BLaER1 (cell line): Measurements from ENCODE around the gene ATP9B.
A peak's percentile ranks its signal among the peaks of the same experiment; 100 is the strongest.
"Not testable (repeated sequence)": the region's sequence is repeated elsewhere in the genome, so short reads cannot be mapped to it uniquely, and the experiment has no call there.

Experiments
- H3K27ac ChIP-seq: shearing (Covaris generic); formaldehyde crosslinking; 2 replicates; pipeline ENCODE4 v1.8.1; 2022
- H3K27me3 ChIP-seq: shearing (Covaris generic); formaldehyde crosslinking; 2 replicates; pipeline ENCODE4 v1.8.1; 2022
- H3K36me3 ChIP-seq: shearing (Covaris generic); formaldehyde crosslinking; 2 replicates; pipeline ENCODE4 v1.8.1; 2022
- H3K4me1 ChIP-seq: shearing (Covaris generic); formaldehyde crosslinking; 2 replicates; pipeline ENCODE4 v1.8.1; 2022
- H3K4me2 ChIP-seq: shearing (Covaris generic); formaldehyde crosslinking; 2 replicates; pipeline ENCODE4 v1.8.1; 2022
- H3K4me3 ChIP-seq: shearing (Covaris generic); formaldehyde crosslinking; 2 replicates; pipeline ENCODE4 v1.8.1; 2022
- H3K9ac ChIP-seq: shearing (Covaris generic); formaldehyde crosslinking; 2 replicates; pipeline ENCODE4 v1.8.1; 2022
- H3K9me3 ChIP-seq: shearing (Covaris generic); formaldehyde crosslinking; 2 replicates; pipeline ENCODE4 v1.8.1; 2022
- H4K20me1 ChIP-seq: shearing (Covaris generic); formaldehyde crosslinking; 2 replicates; pipeline ENCODE4 v1.8.1; 2022
- Cebpa-rat ChIP-seq: shearing (Covaris generic); IDR thresholded peaks from 2 replicates; pipeline ENCODE4 v1.8.1; 2022

The ATP9B gene

GRCh38 chr18:79069717-79070151, 540 bp downstream of the ATP9B start:
- peak overlapping the region; percentile 90 for H3K4me3 ChIP-seq

GRCh38 chr18:79070486-79070885, 1.3 kb downstream of the ATP9B start:
- Histone ChIP-seq H3K9ac (peak overlapping the region; percentile 97), H3K9me3 (peaks cover 55% of the 10 kb centered on the region), H3K4me1 (peaks cover 23% of the 10 kb centered on the region), H3K27me3 (no peaks in the 10 kb centered on the region), H3K4me2 (peak overlapping the region; percentile 84), H3K36me3 (peaks cover 17% of the 10 kb centered on the region), H3K4me3 (peak overlapping the region; percentile 90), H3K27ac (no peak overlapping the region), H4K20me1 (peaks cover 16% of the 10 kb centered on the region; the same call in 1 of the 2 replicates)
- TF ChIP-seq Cebpa-rat: no peak

More at GRCh38 chr18:79069717-79070151, 540 bp downstream of the ATP9B start:
- Histone ChIP-seq H3K27me3 (no peaks in the 10 kb centered on the region), H4K20me1 (peaks cover 8% of the 10 kb centered on the region; the same call in 1 of the 2 replicates), H3K9ac (peak overlapping the region; percentile 97), H3K4me2 (peak overlapping the region; percentile 84), H3K4me1 (peaks cover 23% of the 10 kb centered on the region), H3K9me3 (peaks cover 55% of the 10 kb centered on the region), H3K36me3 (peaks cover 17% of the 10 kb centered on the region), H3K27ac (peak overlapping the region; percentile 95)
- no peak for TF ChIP-seq Cebpa-rat

- no peak overlapping the region for H3K9ac ChIP-seq
- no peak overlapping the region for H3K4me3 ChIP-seq
- no peak for TF ChIP-seq Cebpa-rat
Observed at GRCh38 chr18:79071037-79071436, 1.8 kb downstream of the ATP9B start.

GRCh38 chr18:79071503-79072210, 2.5 kb downstream of the ATP9B start:
- peaks cover 43% of the 10 kb centered on the region for H3K9me3 ChIP-seq
- no peaks in the 10 kb centered on the region for H3K27me3 ChIP-seq
- H3K36me3 ChIP-seq: peaks cover 17% of the 10 kb centered on the region
- no peak for TF ChIP-seq Cebpa-rat
- no peak overlapping the region for H3K27ac ChIP-seq
- peak overlapping the region; percentile 84 for H3K4me2 ChIP-seq
- H4K20me1 ChIP-seq: peaks cover 22% of the 10 kb centered on the region; the same call in 1 of the 2 replicates
- H3K4me1 ChIP-seq: peaks cover 23% of the 10 kb centered on the region
- no peak overlapping the region for H3K4me3 ChIP-seq
- no peak overlapping the region for H3K9ac ChIP-seq

More at GRCh38 chr18:79071037-79071436, 1.8 kb downstream of the ATP9B start:
- H3K36me3 ChIP-seq: peaks cover 17% of the 10 kb centered on the region
- peaks cover 49% of the 10 kb centered on the region for H3K9me3 ChIP-seq
- peaks cover 23% of the 10 kb centered on the region for H3K4me1 ChIP-seq
- H3K27ac ChIP-seq: no peak overlapping the region
- peaks cover 21% of the 10 kb centered on the region; the same call in 1 of the 2 replicates for H4K20me1 ChIP-seq
- peak overlapping the region; percentile 84 for H3K4me2 ChIP-seq
- no peaks in the 10 kb centered on the region for H3K27me3 ChIP-seq

- H3K4me3 ChIP-seq, H3K27ac ChIP-seq, H3K27me3 ChIP-seq, H3K9ac ChIP-seq, H3K4me2 ChIP-seq: not testable (repeated sequence)
- Histone ChIP-seq H3K36me3 (peaks cover 17% of the 10 kb centered on the region), H3K4me1 (peaks cover 23% of the 10 kb centered on the region), H3K9me3 (peaks cover 33% of the 10 kb centered on the region), H4K20me1 (peaks cover 27% of the 10 kb centered on the region; the same call in 1 of the 2 replicates)
Observed at GRCh38 chr18:79072655-79073054, 3.5 kb downstream of the ATP9B start.

GRCh38 chr18:79077181-79077580, 8.0 kb downstream of the ATP9B start:
- peaks cover 38% of the 10 kb centered on the region for H3K36me3 ChIP-seq
- no peak for TF ChIP-seq Cebpa-rat
- H3K4me2 ChIP-seq: no peak overlapping the region
- no peaks in the 10 kb centered on the region for H3K27me3 ChIP-seq
- H3K4me1 ChIP-seq: 0 out of 2 replicates have a peak, but pooled peaks cover 7% of the 10 kb centered on the region
- H3K27ac ChIP-seq: no peak overlapping the region
- no peak overlapping the region for H3K4me3 ChIP-seq
- peaks cover 27% of the 10 kb centered on the region; the same call in 1 of the 2 replicates for H4K20me1 ChIP-seq
- peaks cover 57% of the 10 kb centered on the region for H3K9me3 ChIP-seq
- no peak overlapping the region for H3K9ac ChIP-seq

GRCh38 chr18:79078791-79079190, 9.6 kb downstream of the ATP9B start:
- not testable (repeated sequence) for H3K4me3 ChIP-seq, H3K9ac ChIP-seq, H3K4me2 ChIP-seq, H3K4me1 ChIP-seq, H3K27ac ChIP-seq, H3K27me3 ChIP-seq
- peaks cover 27% of the 10 kb centered on the region; the same call in 1 of the 2 replicates for H4K20me1 ChIP-seq
- peaks cover 58% of the 10 kb centered on the region for H3K9me3 ChIP-seq
- peaks cover 45% of the 10 kb centered on the region for H3K36me3 ChIP-seq

- no peak for TF ChIP-seq Cebpa-rat
- peaks cover 16% of the 10 kb centered on the region for H3K36me3 ChIP-seq
- H4K20me1 ChIP-seq: peaks cover 32% of the 10 kb centered on the region
- H3K4me2 ChIP-seq: no peak overlapping the region
- H3K4me3 ChIP-seq: no peak overlapping the region
- H3K4me1 ChIP-seq: no peaks in the 10 kb centered on the region
- H3K9ac ChIP-seq: no peak overlapping the region
- peaks cover 21% of the 10 kb centered on the region for H3K9me3 ChIP-seq
- no peak overlapping the region for H3K27ac ChIP-seq
- H3K27me3 ChIP-seq: no peaks in the 10 kb centered on the region
Observed at GRCh38 chr18:79092874-79093273, 23.7 kb downstream of the ATP9B start.

GRCh38 chr18:79093986-79094385, 24.8 kb downstream of the ATP9B start:
- no peaks in the 10 kb centered on the region for H3K4me1 ChIP-seq
- peaks cover 32% of the 10 kb centered on the region for H4K20me1 ChIP-seq
- TF ChIP-seq Cebpa-rat: no peak
- no peak overlapping the region for H3K4me2 ChIP-seq
- no peak overlapping the region for H3K4me3 ChIP-seq
- no peak overlapping the region for H3K9ac ChIP-seq
- H3K36me3 ChIP-seq: peaks cover 16% of the 10 kb centered on the region
- no peak overlapping the region for H3K27ac ChIP-seq
- H3K27me3 ChIP-seq: no peaks in the 10 kb centered on the region
- peaks cover 21% of the 10 kb centered on the region for H3K9me3 ChIP-seq

- peaks cover 25% of the 10 kb centered on the region for H3K36me3 ChIP-seq
- peaks cover 17% of the 10 kb centered on the region for H3K9me3 ChIP-seq
- no peak overlapping the region for H3K4me3 ChIP-seq
- H3K4me1 ChIP-seq: no peaks in the 10 kb centered on the region
- no peak overlapping the region for H3K9ac ChIP-seq
- no peak overlapping the region for H3K4me2 ChIP-seq
- peaks cover 32% of the 10 kb centered on the region for H4K20me1 ChIP-seq
- TF ChIP-seq Cebpa-rat: no peak
- H3K27me3 ChIP-seq: no peaks in the 10 kb centered on the region
- no peak overlapping the region for H3K27ac ChIP-seq
Observed at GRCh38 chr18:79095216-79095615, 26.0 kb downstream of the ATP9B start.
